Gastroesophageal sphincter (tissue), 3 donors: Measurements from ENCODE around the gene CAMSAP1.

Source experiments
- CTCF ChIP-seq, 4 experiments: fragments of 200-600 bp in 2 of 4; fragments of 450-650 bp in 2 of 4; sonication (generic) in 1 of 4; IDR thresholded peaks; one replicate each; pipeline ENCODE4 v1.5.1; 2017 to 2019; ENCODE audit warnings: antibody characterized with exemption in 4 of 4, mild to moderate bottlenecking in 2 of 4, moderate library complexity in 2 of 4
- POLR2A ChIP-seq, 2 donors: fragments of 450-650 bp; IDR thresholded peaks; one replicate each; pipeline ENCODE4 v1.6.1; 2017; ENCODE audit warnings: antibody characterized with exemption in 2 of 2, mild to moderate bottlenecking in 2 of 2, moderate library complexity in 1 of 2
- POLR2AphosphoS5 ChIP-seq: sonication (generic); formaldehyde crosslinking; IDR thresholded peaks from one replicate; pipeline ENCODE4 v1.6.1; 2017; ENCODE audit warnings: antibody characterized with exemption

GRCh38 chr9:135847833-135848232 lies 59.5 kb downstream of the CAMSAP1 start:
- TF ChIP-seq CTCF (IDR thresholded peaks at IDR 0.05) = no peak
- no peak for TF ChIP-seq POLR2A (IDR thresholded peaks at IDR 0.05)
- no peak for TF ChIP-seq POLR2AphosphoS5
